ENCODE data around the gene RELL2.

DNA sequence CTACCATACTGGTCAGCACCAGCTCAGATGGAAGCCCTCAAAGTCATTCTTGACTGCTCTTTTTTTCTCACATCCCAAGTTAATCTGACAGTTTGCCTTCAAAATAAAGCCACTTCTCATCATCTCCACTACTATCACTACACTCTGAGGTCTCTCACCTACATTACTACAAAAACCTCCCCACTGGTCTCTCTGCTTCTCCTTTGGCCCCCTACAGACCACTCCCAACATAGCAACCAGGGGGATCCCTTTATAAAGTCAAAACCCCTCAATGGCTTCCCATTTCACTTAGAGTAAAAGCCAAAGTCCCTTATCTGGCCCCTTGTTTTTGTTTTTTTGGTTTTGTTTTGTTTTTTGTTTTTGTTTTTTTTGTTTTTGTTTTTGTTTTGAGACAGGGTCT lies 40.6 kb downstream of the RELL2 start:
- no peak for TF ChIP-seq POLR2A (IDR thresholded peaks at IDR 0.05; ENCODE audit: low read length)
- no peak for TF ChIP-seq GATA1 (IDR thresholded peaks at IDR 0.05; ENCODE audit: low read depth, low read length)

All from erythroblast (primary cell).